NT2/D1 (cell line): ENCODE measurements around the gene TMEM176B.

Source experiments
- SUZ12 ChIP-seq: IDR thresholded peaks from 2 replicates; pipeline ENCODE4 v1.6.1; 2011; ENCODE audit not compliant: insufficient read length, insufficient read depth; ENCODE audit errors: extremely low read depth
- YY1 ChIP-seq: IDR thresholded peaks from 2 replicates; pipeline ENCODE4 v1.6.1; 2011; ENCODE audit not compliant: insufficient read length, insufficient read depth
- ZNF274 ChIP-seq: IDR thresholded peaks from 2 replicates; pipeline ENCODE4 v1.6.1; 2011; ENCODE audit warnings: mild to moderate bottlenecking, low read depth, low read length

DNA sequence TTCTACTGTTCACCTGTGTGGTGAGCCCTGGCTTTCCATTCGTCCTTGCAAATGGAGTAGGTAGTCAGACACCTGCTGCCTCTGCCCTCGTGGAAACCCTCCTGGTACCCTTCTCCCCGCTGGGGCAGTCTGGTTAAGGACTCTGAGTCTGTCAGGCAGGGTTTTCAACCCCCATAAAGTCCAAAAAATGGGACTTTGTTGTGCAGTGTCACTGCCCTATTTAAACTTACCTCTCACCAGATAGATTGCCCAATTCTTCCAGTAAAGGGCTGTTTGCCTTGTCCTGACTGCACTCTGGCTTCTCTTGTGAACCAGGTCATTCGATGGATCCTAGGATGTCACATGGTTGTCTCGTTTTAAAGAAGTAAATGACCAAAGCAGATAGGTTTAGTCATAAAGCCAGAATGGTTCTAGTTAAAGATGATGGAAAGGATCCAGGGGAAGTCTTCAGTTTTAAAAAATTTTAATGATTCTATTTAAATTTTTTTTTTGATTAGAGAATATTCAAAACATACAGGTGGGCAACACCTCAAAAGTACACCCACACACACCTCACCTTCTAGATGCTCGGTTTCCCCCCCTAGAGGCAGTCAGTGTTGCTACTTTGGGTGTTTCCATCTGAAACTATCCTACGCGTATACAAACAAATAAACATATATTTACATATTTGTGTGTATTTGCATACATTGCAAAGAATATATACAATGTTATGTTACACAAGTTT is 22.0 kb downstream of the TMEM176B start:
- TF ChIP-seq ZNF274 (no peak), YY1 (no peak), SUZ12 (no peak)
